ENCODE data around the gene FKBP4.

FKBP4 gene

DNA sequence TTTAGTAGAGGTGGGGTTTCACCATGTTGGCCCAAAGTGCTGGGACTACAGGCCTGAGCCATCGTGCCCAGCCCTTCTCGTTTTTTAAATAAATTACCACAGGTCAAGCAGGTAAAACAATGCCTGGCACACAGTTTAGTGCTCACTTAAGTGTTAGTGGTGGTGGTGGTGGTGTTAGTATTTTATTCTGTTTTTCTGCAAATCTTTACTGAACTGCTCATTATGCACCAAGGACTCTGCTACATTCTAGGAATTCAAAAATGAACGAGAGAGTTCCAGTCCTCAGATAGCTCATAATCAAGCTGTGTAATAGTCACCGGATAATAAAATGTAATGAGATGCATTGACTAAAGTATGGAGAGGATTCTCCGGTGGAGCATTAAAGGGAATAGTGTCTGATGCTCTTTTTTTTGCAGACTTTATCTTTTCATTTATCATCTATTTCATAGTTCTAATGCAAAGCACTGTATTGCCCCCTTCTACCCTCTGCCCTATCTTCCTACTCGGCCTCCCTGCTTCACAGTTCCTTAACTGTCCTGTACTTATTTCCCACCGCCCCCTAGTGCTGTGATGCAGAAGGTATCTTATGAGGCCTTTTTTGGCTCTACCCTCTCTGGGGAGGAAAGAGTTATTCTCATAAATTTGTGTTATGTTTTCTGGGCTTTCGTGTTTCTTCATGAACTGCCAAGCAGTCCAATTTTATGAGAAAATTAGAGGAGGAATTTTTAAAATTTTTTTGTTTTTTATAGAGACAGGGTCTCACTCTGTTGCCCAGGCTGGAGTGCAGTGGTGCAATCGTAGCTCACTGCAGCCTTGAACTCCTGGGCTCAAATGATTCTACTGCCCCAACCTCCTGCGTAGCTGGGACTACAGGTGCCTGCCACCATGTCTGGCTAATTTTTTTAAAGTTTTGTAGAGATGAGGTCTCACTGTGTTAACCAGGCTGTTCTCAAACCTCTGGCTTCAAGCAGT, 18.7 kb downstream of the FKBP4 start:
- DNase-seq: no peak

DNA sequence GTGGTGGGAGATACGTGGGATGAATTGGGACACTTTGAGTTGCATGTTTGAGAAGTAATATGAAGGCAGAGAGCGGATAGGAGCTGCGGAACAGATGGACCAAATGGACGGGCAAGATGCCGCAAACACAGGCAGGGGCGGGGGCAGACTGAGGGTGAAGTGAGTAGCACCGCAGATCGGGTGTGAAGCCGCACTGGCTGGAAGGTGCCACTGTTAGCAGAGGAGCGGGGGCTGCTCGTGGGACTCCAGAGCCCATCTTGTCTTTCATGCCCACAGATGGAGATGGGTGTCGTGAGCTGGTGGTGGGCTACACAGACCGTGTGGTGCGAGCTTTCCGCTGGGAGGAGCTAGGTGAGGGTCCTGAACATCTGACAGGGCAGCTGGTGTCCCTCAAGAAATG, 25.0 kb downstream of the FKBP4 start:
- no peak for DNase-seq

DNA sequence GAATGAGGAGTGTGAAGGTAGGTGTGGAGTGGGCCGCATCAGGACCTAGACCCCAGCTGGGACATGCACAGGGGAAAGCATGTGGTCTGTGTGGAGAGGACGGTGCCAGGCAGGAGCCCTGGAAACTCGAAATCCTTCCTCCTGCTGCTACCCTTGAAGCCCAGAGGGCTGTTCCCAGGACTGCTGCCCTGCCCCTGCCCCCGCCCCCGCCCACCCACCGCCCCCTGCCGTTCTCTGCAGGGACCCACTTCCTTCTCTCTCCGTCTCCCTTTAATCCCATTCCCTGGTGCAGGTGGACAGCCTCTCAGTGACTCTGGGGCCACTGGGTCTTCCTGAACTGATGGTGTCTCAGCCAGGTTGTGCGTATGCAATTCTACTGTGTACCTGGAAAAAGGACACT, 25.7 kb downstream of the FKBP4 start:
- no peak for DNase-seq

DNA sequence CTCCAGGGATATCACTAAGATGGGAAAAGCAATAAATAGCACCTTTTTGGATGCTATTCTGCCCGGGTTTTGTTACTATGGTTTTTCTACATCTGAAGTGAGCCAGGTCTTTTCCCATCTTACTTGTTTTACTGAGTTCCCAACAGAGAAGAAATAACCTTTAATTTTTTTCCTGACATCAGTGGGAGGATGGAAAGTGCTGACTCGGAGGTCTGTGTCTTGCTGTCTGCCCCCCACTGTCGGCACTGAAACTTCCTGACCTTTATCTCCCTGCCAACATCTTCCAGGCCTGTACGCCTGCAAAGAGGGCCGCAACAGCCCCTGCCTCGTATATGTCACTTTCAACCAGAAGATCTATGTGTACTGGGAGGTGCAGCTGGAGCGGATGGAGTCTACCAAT, 28.7 kb downstream of the FKBP4 start:
- no peak for DNase-seq

DNA sequence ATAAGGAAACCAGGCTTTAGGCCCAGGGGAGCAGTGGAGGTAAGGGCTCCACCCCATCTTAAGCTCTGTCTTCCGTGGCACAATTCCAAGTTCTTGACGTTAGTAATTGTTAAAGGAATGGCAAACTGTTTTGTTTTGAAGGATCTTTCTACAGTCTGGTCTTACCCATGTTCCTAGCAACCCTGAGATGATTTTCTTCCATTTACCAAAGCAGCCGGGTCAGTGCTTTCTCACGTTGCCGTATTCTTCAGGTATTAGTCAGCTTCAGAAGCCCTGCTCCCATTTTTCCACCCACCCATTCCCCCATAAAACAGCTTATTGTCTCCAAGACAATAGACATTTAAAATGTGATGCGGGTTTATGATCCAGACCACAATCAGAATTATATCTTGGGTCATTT, 29.8 kb downstream of the FKBP4 start:
- no peak for DNase-seq

DNA sequence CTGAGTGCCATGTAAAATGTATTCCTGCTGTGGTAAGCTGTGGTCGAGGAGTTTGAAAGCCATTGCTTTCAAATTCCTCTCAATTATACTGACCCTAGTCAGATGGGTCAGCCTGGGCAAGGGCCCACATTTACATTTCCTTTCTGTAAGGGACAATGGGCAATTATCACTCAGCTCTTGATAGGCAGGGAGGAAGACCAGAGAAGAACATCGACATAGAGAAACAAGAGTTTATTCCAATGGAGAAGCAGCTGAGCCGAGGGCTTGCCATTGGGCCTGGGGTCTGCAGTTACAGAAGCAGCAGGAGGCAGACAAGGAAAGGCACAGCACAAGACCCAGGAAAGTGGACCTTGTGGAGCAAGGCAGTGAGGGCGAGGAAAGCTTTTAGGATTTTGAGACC, 30.4 kb downstream of the FKBP4 start:
- DNase-seq: no peak

DNA sequence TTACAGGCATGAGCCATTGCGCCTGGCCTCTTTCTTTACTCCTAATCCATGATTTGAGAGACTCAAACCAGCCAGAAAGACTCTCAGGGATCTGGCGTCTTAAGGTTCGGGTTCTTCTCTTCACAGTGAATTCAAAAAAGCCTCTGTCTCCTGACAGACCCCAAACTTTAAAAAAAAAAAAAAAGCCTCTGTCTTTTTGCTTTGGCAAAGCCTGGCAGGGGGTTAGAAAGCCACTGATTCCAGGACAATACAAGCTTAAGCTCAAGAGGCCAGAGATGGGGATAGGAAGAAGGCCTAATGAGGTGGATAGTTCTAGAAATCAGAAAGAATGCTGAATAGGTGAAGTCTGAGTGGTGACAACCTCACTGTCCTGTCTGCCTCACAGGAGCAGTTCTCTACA, 31.3 kb downstream of the FKBP4 start:
- DNase-seq: no peak

DNA sequence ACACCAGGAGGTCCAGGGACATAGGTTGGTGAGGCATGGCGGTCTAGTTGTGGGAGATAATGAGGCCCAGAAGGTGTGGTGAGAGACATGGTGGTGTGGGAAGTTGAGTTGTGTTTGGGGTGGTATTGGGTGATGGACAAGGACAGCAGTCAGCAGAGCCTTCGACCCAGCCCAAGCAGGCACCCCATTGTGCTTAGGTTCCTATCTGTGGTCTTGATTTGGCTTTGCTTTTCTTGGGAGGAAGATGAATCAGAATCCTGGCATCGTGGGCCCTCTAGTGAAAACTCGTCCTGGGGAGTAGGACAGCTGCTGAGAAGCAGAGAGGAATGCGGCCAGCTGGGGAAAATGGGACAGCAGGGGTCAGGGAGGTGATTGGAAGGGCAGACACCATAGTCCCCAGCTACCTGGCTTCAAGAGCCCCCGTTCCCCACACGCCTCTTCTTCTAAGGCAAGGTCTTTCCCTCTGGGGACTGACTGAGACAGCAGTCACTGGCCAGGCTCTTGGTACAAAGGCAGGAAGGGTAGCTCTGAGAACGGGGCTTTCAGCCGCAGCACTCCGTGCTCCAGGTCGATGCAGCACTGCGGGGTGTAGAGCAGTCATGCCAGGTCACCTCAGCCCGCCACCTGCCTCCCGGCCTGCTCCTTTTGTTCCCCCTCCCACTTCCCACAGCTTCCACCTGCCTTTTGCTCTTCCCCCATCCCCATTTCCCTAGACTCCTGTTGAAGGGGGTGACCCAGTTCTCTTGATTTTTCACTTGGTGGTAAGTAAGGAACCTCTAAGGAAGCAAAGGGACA, 32.1 kb downstream of the FKBP4 start:
- DNase-seq: no peak

DNA sequence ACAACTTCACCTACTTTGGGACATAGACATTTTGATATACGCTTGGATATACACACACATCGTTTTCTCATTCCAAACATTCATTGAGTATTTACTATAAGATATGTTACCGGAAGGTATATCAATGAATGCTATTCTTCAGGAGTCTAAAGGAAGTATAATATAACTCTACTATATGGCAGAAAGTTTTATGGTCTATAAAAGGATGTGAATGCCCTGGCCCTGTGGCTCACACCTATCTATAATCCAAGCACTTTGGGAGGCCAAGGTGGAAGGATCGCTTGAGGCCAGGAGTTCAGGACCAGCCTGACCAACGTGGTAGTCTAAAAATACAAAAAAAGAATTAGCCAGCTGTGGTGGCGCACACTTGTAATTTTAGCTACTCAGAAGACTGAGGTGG, 34.5 kb downstream of the FKBP4 start:
- no peak for DNase-seq

DNA sequence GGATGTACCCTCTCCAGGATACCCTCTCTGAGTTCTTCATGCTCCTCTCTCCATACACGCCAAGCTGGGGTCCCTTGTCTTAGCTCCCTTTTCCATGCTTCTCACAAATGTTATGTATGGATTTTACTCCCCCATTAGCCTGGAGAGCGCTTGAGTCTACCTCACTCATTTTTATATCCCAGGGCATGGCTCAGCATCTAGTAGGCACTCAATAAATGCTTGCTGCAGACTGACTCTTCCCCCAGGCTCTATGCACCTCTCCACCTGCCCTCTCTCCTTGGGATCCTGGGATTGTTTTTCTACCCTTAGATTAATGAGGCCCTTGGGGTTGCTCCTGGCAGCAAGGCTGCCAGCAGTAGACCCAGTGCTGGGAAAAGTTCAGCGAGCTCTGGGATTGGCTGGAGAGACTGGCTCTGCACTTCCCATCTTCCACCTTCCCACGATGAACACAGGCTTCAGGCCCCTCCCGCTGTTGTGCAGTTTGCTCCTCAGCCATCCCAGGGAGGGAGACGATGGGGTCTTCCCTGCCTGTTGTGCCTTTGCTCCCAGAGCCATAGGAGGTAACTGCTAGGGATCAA, 37.9 kb downstream of the FKBP4 start:
- no peak for DNase-seq

DNA sequence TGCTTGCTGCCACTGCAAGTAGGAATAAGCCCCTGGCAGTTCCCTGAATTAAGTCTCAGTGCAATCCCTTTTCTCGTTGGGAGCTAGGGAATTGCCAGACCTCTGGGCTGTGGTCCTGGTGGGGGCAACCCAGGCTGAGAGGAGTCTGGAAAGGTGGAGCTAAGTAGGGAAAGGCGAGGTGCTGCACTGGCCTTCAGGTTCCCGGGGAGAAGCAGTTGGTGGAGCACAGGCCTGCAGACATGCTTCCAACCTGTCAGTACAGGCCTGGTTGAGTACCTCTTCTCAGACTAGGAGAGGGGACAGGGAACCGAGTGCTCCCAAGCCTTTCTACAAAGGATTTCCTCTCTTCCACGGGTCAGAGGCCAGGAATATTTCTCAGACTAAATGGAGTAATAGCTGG, 38.6 kb downstream of the FKBP4 start:
- no peak for DNase-seq

DNA sequence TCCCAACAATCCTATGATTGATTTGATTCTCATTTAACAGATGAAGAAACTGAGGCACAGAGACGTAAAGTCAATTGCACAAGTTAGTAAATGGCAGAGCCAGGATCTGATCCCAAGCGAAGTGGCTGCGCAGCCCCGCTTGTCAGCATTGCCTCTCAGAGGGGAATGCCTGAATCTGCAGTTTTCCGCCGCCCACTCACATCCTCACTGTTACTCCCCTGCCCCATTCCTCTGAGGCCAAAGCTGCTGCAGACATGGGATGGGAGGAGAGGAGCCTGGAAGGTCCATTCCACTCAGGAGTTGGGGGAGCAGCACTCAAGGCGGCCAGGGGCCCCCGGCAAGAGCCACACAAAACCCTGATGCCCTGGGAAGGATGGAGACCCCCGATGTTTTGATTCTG, 39.0 kb downstream of the FKBP4 start:
- no peak for DNase-seq

DNA sequence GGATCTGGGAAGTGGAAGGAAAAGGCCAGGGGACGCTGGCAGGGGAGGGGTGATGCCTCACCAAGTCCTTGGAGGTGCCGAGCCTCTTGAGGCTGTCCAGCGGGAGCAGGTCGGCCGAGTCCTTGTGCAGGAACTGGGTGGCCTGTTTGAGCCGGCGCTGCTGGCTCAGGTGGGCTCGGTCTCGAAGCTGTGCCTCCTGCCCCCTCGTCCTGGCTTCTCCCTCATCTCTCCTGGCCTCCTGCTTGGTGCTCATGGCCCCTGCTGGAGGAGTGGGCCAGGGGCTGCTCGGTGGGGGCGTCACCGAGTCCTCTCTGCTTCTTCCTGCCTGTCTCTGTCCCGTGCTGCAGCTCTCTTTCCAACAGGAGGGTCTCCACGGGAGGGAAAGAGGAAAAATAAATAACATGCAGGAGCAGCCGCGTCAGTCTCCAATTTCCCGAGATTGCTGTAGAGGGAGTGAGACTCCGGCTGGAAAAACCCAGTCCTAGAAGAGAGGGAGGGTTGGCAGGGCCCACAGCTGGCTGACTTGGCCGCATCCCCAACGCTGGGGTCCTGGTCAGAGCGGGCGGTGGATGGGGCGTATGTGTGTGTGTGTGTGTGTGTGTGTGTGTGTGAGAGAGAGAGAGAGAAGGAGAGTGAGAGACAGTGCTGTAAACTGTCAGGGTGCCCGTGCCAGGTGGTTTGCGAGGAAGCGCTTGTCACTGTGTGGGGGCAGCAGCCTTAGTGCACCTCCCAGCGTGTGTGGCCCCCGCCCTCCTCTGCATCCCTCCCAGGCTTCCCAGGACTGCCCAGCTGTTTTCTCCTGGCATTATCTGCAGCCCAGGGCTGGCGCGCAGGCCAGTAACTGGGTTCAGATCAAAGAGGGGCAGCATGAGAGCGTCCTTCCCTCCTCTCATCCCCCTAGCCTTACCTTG, 40.1 kb downstream of the FKBP4 start, which contains the start of gene NRIP2:
NRIP2 (minus strand) TSS at position 455 of the 911 bp plus-strand sequence; CDS start at position 403, 52 bp downstream.
- no peak for DNase-seq

DNA sequence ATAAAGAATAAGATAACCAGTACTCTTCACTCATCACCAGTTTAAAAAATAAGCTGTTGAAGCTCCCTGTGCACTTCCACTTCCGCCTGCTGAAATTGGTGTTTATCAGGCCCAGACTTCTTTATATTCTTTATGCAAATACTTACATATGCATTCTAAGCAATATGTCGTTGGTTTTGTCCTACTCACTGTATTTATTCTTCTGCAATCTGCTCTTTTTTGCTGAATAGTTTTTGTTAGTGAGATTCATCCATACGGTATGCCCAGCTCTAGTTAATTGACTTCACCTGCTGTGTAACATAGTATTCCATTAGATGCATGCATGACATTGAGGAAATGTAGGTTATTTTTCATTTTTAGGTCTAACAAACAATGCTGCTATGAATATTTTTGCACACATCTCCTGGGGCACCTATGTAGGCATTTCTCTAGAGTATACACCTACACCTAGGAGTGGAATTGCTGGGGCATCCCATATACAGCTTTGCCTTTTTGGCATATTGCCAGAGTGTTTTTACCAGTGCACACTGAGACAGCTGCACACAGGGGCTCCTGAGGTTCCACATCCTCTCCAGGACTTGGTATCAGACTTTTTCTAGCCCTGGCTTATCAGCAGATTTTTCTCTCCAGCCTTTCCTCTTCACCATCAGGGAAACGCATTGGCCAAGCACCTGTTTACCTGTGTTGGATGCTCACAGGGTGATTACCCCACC, 41.1 kb downstream of the FKBP4 start:
- no peak for DNase-seq

DNA sequence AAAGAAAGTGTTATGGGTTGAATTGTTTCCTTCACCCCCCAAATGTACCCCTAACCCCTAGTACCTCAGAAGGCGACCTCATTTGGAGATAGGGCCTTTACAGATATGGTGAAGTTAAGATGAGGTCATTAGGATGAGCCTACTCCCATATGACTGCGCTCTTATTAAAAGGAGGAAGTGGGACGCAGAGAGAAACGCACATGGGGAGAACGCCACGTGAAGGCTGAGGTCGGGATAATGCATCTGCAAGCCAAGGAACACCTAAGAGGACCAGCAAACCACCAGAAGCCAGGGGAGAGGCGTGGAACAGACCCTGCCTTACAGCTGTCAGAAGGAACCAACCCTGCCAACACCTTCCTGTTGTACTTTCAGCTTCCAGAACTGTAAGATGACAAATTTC, 41.8 kb downstream of the FKBP4 start:
- DNase-seq: no peak

DNA sequence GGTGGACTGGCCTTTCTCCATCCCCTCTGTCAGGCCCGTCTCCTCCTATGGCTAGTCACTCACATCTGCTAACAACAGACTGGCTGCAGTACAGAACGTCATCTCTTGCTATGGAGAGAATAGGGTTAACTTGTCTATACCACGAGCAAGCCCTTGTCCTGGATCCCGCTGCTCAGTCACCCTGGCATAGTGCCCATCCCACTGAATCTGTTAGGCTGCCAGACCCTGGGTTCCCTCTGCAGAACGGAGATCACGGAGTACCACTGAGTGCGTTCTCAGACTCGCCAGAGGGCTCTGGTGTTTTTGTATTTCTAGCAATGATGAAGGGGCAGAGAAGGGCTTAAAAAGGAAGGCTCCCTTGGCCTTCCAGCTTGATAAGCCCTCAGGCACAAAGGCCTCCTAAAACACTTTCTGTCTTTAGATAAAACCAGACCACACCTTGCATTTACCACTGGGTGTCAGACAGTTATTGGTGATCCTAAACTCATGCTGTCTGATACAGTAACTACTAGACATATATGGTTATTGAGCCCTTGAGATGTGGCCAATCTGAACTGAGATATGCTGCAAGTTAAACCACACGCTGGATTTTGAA, 46.4 kb downstream of the FKBP4 start:
- no peak for DNase-seq

DNA sequence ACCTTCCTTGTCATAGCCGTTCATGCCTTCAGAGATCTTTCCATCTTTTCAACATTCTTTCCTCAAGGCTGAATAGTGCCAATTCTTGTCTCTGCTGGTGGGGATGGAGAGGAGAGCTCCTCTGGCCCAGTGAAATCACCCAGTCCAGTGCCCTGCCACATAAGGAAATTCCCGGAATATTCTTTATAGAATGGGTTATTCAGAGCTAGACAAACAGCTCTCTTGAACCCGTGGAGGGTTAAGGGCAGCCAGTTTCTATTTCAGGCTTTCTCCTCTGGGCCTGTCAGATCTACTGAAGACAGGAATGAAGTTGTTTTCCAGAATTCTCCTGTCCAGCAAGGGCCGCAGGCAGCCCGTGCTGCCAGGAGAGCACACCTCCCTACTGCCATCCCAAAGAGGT, 48.2 kb downstream of the FKBP4 start:
- DNase-seq: no peak

DNA sequence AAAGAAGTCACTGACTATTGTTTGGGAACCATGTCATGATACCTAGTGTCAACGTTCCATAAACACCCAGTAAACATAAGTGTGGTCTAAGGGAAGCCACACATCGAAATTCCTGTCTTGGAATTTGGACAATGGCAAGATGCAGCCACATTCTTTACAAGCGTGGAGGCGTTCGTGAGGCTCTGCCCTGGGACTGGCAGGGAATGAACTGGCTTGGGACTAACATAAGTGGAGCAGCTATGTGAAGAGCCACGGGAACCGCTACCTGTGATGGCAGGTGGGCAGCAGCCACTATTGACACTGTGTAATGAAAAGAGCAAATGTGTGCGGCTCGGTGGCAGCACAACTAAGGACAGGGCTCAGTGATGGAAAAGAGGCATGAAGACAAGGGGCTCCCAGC, 50.0 kb downstream of the FKBP4 start:
- no peak for DNase-seq

DNA sequence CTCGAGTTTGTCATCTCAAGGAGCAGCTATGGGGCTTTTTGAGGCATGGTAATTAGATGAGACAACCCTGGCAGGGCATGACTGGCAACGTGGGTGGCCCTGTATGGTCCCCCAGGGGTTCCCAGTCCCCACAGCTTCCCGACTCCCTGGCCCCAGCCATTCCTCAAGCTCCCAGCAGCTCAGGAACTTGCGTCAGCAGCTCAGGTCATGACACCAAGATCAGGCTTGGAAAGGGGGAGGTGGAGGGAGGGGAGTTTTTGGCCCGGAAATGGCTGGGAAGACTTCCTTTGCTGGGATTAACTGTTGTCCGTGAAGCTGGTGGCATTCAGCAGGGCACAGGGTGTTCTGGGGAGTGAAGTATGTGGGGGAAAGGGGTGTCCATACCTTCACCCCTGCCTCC, 50.5 kb downstream of the FKBP4 start:
- DNase-seq: no peak

DNA sequence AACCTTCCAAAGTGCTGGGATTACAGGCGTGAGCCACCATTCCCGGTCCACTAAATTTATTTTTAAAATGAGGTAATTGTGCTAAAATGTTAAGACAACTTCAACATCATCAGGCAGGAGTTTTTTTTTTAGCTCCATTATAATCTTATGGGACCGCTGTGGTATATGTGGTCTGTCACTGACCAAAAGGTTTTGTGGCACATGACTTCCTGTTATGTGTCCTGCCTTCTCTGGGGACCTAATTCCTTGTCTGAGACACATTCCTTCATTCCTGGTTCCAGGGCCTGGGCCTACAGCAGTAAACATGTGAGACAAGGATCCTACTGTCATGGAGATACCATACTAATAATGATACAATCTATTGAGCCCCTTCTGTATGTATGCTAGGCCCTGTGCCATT, 57.2 kb downstream of the FKBP4 start:
- DNase-seq: no peak

DNA sequence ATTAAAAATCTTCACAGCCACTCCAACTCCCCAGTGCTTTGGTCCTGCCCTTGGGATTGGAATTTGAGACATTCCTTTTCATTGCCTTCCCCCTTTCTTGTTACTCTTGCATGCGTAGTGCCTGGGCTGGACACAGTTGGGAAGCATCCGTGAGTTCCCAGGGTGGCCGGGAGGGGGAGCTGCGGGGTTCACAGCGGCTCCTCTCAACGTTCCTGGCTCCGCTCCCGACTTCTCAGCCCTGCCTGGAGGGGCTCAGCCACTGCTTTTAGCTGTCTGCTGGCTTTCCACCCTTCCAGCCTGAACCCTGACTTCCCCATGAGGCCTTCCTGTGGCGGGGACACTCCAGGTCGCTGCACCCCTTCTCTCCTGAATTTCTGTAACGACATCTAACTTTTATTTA, 58.9 kb downstream of the FKBP4 start:
- peak; percentile 8 for DNase-seq
